MV-4-11 (cell line): ENCODE data around the gene RND2.
A peak's percentile ranks its signal among the peaks of the same experiment; 100 is the strongest.
"Not testable (repeated sequence)": the region's sequence is repeated elsewhere in the genome, so short reads cannot be mapped to it uniquely, and the experiment has no call there.

ENCODE experiments used
- DNase-seq: peaks from one replicate; lab custom pipeline; 2025; lab: John Stamatoyannopoulos, UW

RND2 gene

GRCh38 chr17:43024407-43025289, at the start of gene RND2:
Gene RND2, plus strand, starts transcription at chr17:43025231. Its CDS starts 117 bp downstream, at chr17:43025348.
- DNase-seq, result peak; percentile 95

- DNase-seq, result no peak
Observed at GRCh38 chr17:42975265-42975664, 49.8 kb upstream of the RND2 start.

DNA sequence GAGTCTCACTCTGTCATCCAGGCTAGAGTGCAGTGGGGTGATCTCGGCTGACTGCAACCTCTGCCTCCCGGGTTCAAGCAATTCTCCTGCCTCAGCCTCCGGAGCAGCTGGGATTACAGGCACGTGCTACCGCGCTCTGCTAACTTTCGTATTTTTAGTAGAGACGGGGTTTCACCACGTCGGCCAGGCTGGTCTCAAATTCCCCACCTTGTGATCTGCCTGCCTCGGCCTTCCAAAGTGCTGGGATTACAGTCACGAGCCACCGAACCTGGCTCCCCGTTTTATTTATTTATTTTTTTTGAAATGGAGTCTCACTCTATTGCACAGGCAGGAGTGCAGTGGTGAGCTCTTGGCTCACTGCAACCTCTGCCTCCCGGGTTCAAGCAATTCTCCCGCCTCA, 49.3 kb upstream of the RND2 start:
- not testable (repeated sequence) for DNase-seq

GRCh38 chr17:42979511-42980273, 45.3 kb upstream of the RND2 start, which contains the start of gene PTGES3L:
Gene PTGES3L, minus strand, starts transcription at chr17:42980080. Its CDS starts 27 bp downstream, at chr17:42980053.
- DNase-seq, result peak; percentile 62

- peak; percentile 81 for DNase-seq
Observed at GRCh38 chr17:42980274-42980765, 44.7 kb upstream of the RND2 start, which contains the start of gene RUNDC1. Gene RUNDC1, plus strand, starts transcription at chr17:42980565. Its CDS starts 12 bp downstream, at chr17:42980577.

DNA sequence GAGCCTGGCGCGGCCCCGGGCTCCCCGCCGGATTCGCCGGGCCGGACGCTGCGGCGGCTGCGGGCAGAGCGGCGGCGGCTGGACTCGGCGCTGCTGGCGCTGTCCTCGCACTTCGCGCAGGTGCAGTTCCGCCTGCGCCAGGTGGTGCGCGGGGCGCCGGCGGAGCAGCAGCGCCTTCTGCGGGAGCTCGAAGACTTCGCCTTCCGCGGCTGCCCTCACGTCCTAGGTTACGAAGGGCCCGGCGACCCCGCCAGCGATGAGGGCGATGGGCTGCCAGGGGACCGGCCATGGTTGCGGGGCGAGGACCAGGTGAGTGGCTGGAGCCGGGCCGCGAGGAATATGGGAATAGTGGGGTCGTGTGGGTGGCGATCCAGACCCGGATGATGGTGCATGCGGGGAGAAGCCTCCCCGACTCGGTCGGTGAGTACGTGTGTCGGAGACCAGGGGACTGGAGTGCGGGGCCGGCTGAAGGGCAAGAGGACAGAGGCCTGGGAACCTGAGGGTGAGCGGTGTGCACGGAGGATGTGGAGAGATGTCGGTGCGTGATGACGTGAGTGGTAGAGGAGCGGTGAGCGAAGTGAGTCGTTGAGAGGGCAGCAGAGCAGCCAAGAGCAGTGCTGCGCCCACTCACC, 44.1 kb upstream of the RND2 start:
- peak; percentile 10 for DNase-seq

DNA sequence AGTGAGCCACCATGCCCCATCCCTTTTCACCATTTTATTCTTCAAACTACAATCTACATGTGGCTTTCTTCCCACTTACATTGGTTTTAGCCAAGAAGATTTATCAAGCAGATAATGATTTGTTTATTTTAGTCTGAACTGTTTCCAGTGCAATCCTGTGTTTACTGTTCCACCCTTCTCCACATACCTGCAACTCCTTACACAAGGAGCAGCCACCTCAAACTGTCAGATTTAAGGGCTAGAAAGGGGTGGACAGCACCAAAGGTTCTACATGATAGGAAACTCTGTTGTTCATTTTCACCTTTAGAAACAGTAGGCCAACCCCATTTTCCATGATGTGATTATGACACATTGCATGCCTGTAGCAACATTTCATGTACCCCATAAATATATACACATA, 42.8 kb upstream of the RND2 start:
- no peak for DNase-seq

DNA sequence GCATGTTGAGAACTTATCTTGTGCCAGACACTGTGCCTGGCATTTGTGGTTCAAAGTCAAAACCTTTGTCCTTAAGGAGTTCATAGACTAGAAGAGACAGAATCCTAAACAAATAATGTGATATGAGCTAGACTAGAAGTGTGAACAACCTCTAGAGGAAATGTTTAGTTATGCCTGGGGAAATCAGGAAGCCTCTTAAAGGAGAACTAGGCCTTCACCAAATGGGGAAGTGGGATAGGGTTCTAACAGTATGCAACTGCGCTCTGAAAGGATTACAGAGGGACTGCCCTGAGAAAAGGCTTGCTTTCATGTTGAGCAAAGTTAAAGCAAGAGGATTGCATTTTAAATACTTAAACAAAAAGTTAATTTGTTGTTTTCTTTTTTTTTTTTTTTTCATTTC, 39.8 kb upstream of the RND2 start:
- peak; percentile 97 for DNase-seq

DNA sequence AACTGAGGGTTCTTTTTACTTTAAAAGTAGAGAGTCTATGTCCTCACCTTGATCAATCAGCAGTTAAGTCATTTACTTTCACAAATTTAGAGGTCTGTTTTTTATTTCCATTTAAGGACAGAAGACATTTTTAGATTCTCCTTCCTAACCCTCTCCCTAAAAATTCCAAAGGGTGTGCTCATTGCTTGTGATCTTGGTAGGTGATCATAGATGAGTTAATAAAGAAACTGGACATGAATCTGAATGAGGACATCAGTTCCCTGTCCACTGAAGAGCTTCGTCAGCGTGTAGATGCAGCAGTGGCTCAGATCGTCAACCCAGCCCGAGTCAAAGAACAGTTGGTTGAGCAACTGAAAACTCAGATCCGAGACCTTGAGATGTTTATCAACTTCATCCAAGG, 35.9 kb upstream of the RND2 start:
- DNase-seq, result no peak

GRCh38 chr17:42989726-42990652, 35.0 kb upstream of the RND2 start:
- no peak for DNase-seq

DNA sequence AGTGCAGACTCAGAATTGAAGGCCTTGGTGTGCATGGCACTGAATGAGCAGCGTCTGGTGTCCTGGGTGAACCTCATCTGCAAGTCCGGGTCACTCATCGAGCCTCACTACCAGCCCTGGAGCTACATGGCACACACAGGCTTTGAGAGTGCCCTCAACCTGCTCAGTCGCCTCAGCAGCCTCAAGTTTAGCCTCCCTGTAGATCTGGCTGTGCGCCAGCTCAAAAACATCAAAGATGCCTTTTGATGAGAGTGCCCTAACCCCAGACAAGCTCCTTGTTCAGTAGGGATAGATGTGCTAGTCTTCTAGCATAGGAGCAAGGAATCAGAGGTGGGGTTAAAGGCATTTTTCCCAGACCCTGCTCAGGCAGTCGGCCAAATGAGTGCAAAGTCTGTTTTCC, 33.6 kb upstream of the RND2 start:
- no peak for DNase-seq

DNA sequence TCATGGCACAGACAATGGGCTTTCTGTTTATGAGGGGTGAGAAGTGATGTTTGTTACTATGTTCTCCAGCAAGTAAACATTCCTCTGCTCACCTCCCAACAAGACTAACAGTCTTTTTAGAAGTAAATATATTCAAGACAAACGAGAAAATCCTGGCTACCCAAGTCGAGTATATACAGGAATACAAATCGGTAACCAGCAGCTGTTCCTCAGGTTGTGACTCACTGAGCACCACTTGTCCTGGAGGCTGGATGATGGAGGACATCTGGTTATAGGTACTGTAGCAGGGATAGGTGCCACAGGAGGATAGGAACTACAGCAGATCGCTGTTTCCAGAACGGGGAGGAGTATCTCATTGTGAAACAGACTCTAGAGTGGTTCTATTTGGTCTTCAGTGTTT, 32.2 kb upstream of the RND2 start:
- no peak for DNase-seq

DNA sequence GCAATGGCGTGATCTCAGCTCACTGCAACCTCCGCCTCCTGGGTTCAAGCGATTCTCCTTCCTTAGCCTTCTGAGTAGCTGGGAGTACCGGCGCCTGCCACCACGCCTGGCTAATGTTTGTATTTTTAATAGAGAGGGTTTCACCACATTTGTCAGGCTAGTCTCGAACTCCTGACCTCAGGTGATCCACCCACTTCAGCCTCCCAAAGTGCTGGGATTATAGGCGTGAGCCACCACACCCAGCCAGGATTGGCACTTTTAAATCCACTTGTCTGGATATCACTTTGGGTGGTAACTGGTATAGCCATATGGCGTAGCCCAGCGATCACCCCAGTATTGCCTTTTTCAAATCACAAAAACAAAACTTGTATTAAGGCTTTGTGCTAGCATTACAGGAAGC, 31.1 kb upstream of the RND2 start:
- not testable (repeated sequence) for DNase-seq

DNA sequence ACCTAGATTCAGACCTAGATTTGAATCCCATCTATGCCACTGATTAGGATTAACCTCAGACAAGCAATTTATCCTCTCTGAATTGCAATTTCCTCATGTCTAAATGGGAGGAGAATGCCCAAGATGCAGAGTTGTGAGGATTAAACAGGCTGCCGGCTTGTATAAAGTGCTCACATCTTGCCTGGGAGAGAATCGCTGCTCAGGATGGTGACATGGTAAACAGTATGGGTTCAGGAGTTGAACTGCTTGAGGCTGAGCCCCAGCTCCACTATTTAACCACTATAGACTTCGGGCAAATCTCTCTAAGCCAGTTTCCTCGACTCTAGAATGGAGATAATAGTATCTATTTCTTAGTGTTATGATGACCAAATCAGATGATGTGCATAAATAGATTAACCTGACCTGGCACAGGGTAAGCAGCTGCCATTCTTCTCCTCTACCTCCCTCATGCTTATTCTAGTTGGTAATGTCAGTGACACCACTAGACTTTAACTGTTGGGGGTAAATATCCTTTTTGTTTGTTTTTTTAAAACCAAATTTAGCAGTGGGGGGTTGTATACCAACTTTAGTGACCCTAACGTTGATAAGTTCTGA, 27.5 kb upstream of the RND2 start:
- DNase-seq, result no peak

DNA sequence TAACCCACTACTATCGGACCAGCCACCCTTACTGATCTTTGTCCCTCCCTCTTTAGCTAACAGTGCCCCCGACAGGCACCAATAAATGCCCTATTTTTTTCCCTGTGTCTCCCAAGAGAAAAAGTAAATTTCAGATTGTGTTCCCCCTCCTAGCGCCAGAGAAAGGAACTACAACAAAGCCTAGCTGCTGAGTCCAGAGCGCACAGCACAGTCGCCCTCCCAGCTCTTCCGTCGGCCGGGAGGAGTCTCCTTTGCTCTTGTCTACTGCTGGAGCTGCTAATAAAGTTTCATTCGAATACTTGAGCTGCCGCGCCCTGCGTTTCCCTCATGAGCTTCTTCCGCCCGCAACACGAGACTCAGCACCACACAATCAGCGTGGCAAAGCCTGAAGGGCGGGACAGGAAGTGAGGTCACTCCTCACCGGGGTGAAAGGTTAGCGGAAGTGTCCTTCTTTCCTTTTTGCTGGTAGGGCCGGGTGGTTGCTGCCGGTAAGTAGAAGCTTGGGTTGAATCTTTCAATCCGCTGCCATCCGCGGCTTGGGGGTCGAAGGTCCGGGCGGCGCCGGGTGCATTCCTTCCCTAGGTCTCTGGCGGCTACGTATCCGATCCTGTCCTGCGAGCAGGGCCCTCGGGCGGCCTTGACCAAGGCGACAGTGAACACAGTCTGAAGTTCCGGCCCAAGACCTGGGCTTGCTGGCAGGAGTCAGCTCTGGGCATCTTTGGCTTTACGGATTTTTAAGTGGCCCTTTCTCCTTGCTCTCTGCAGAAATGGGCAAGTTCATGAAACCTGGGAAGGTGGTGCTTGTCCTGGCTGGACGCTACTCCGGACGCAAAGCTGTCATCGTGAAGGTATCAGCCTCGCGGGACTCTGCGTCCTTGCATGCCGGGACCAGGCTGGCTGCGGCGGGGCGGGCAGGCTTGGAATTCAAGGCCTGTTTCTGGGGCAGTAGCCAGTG, 26.8 kb upstream of the RND2 start, which contains the start of gene RPL27:
RPL27 (plus strand) TSS at position 436 of the 955 bp plus-strand sequence; CDS start at position 768, 332 bp downstream.
- peak; percentile 100 for DNase-seq

GRCh38 chr17:42999003-42999525, 26.0 kb upstream of the RND2 start:
- DNase-seq, result no peak

DNA sequence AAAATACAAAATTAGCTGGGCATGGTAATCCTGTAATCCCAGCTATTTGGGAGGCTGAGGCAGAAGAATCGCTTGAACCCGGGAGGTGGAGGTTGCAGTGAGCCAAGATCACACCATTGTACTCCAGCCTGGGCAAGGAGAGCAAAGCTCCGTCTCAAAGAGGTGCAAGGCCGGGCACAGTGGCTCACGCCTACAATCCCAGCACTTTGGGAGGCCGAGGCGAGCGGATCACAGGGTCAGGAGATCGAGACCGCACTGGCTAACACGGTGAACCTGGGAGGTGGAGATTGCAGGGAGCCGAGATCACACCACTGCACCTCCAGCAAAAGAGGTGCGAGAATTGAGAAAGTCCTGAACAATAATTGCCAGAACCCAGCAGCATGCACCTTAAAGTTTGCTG, 24.1 kb upstream of the RND2 start:
- DNase-seq, result not testable (repeated sequence)

- DNase-seq, result no peak
Observed at GRCh38 chr17:43003542-43004172, 21.4 kb upstream of the RND2 start.
